Kidney epithelial cell (primary cell): ENCODE measurements around the gene JAM3. TPM values are rescaled to one million over a fixed set of nuclear protein-coding genes. Genes with fewer than 3 reads are reported as not detected.

Experiments used
- DNase-seq: peaks from one replicate; pipeline ENCODE4 v3.0.0-alpha.2; 2010; ENCODE audit warnings: low read depth
- H3K27me3 ChIP-seq: 2 replicates; pipeline ENCODE4 v1.6.0; 2011; ENCODE audit warnings: low read length; ENCODE audit not compliant: control insufficient read depth, insufficient read depth
- H3K36me3 ChIP-seq: 2 replicates; pipeline ENCODE4 v1.5.1; 2011; ENCODE audit warnings: low read length; ENCODE audit not compliant: control insufficient read depth, insufficient read depth
- H3K4me3 ChIP-seq: 2 replicates; pipeline ENCODE4 v1.5.1; 2011; ENCODE audit warnings: low read depth, mild to moderate bottlenecking, control low read depth, low read length
- total RNA-seq: library from RNA; depleted of rRNA; stranded (reverse); fragments of >200 nt; gene quantifications from 2 replicates; pipeline ENCODE4 v1.2.3, GENCODE V29; 2015
- TF ChIP-seq, protein P1 (sequence below): IDR thresholded peaks from 2 replicates; pipeline ENCODE4 v1.5.1; 2011; ENCODE audit warnings: mild to moderate bottlenecking, moderate library complexity, low read length, control low read depth, inconsistent platforms; ENCODE audit not compliant: insufficient read depth, poor library complexity, severe bottlenecking

The JAM3 gene
- total RNA-seq, 1 donor from 2014 or later, result 28.0 TPM

DNA sequence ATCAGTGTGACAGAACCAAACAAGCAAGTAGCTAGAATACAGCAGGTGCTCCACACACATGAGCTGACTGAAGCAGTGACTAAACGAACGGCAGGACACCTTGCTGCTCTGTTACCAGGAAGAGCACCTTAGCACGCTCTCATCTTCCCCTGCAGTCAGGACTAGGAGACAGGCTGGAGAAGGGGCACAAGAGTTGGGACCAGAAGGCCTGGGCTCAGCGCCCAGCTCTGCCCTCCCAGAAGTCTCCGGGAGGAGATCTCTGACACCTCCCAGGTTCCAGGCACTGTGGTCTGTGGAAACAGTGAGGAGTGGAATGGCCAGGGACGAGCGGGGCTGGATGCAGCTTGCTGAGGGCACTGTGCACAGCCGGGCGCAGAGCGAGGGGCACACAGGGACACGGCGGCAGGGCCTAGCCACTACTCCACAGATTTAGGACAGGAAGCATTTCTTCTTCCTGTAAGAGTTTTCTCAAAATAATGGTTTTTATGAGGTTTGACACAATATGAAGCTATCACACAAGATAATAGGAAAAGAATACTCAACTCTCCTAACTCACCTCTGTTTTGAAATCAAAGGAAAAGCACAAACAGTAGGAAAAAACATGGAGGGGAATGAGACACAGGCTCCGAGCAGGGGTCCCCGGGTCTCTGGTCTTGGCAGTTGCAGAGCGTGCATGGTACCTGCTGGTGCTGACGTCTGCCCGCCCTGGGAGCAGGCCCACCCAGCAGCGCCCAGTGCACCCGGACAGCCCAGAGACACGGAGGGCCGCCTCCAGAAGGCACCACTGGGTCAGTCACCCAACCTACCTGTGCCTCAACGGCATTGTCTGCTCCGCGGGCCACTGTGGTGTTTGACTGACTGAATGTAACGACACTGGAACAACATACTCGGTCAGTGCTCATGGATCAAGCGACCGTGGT, 87.3 kb downstream of the JAM3 start:
- TF ChIP-seq, protein P1, sequence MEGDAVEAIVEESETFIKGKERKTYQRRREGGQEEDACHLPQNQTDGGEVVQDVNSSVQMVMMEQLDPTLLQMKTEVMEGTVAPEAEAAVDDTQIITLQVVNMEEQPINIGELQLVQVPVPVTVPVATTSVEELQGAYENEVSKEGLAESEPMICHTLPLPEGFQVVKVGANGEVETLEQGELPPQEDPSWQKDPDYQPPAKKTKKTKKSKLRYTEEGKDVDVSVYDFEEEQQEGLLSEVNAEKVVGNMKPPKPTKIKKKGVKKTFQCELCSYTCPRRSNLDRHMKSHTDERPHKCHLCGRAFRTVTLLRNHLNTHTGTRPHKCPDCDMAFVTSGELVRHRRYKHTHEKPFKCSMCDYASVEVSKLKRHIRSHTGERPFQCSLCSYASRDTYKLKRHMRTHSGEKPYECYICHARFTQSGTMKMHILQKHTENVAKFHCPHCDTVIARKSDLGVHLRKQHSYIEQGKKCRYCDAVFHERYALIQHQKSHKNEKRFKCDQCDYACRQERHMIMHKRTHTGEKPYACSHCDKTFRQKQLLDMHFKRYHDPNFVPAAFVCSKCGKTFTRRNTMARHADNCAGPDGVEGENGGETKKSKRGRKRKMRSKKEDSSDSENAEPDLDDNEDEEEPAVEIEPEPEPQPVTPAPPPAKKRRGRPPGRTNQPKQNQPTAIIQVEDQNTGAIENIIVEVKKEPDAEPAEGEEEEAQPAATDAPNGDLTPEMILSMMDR, result no peak
- peaks cover 3% of the 10 kb centered on the region for H3K36me3 ChIP-seq
- no peak overlapping the region for H3K4me3 ChIP-seq
- no peak for DNase-seq
- no peaks in the 10 kb centered on the region for H3K27me3 ChIP-seq

DNA sequence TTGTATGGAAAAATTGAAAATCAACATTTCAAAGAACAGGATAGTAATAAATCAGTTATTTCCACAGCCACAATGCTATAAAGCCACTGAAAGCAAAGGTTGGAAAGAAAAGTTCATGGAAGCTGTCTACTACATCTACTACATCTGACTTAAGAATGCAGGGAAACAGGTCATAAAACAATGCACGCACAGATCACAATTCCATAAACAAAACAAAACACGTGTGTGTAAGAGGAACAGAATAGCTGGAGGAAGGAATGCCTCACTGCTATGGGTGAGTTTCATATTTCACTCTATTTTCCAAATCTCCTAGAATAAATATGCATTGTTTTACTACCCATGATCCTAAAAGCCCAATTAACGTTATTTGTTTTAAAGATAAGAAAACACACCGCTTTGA, 88.6 kb downstream of the JAM3 start:
- peaks cover 3% of the 10 kb centered on the region for H3K36me3 ChIP-seq
- no peaks in the 10 kb centered on the region for H3K27me3 ChIP-seq
- no peak for DNase-seq
- TF ChIP-seq, protein P1, result no peak
- no peak overlapping the region for H3K4me3 ChIP-seq

DNA sequence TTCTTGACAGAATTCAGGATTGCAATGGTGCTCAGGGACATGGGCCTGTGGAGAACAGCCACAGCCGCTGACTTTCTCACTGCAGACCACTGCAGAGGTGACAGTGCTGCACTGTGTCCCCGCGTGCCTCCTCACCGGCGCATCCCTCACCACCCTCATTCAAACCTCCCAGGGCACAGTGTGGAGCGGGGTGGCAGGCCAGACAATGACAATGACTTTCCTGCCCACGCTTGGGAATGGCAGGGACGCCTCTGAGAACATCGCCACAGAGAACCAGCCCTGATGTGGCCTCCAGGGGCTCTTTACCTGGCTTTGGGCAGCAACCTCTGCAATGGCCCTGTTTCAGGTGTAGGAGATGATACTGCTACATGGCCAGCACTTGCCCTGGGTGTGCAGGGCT, 89.2 kb downstream of the JAM3 start:
- H3K36me3 ChIP-seq, result peaks cover 3% of the 10 kb centered on the region
- no peak for DNase-seq
- TF ChIP-seq, protein P1, result no peak

DNA sequence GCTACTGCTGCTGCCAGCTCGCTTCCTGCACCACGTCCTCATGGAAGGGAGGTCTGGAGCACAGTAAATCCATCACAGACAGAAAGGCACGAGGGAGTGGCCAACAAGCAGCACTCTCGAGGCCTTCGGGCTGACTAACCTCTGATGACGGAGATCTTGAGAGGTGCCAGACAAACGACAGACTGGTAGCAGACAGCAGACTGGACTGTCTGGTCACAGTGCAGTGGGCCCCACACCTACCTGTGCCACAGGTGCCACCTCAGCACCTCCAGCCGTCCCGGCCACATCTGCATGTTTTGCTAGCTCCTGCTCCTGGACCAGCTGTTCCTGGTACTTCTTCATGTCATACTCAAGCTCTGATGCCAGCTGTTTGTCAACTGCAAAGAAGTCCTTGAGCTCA, 90.8 kb downstream of the JAM3 start:
- DNase-seq, result no peak
- H3K36me3 ChIP-seq, result peaks cover 4% of the 10 kb centered on the region
- no peak overlapping the region for H3K4me3 ChIP-seq
- TF ChIP-seq, protein P1, result no peak
- H3K27me3 ChIP-seq, result no peaks in the 10 kb centered on the region

More for the DNA sequence above, 89.2 kb downstream of the JAM3 start:
- no peaks in the 10 kb centered on the region for H3K27me3 ChIP-seq
- H3K4me3 ChIP-seq, result no peak overlapping the region

DNA sequence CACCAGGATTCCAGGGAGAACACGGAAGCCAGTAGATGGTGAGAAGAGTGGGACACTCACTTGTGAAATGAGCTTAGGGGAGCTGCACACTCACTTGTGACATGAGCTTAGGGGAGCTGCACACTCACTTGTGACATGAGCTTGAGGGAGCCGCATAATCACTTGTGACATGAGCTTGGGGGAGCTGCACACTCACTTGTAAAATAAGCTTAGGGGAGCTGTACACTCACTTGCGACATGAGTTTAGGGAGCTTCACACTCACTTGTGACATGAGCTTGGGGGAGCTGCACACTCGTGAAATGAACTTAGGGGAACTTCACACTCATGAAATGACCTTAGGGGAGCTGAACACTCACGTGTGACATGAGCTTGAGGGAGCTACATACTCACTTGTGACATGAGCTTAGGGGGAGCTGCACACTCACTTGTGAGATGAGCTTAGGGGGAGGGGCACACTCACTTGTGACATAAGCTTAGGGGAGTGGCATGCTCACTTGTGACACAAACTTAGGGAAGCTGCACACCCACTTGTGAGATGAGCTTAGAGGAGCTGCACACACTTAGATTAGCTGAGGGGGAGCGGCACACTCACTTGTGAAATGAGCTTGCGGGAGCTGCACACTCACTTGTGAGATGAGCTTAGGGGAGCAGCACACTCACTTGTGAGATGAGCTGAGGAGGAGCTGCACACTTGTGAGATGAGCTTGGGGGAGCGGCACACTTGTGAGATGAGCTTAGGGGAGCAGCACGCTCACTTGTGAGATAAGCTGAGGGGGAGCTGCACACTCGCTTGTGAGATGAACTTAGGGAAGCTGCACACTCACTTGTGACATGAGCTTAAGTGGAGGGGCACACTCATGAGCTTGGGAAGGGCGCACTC, 95.9 kb downstream of the JAM3 start:
- TF ChIP-seq, protein P1, result no peak
- Histone ChIP-seq H3K4me3 (no peak overlapping the region), H3K36me3 (peaks cover 6% of the 10 kb centered on the region), H3K27me3 (no peaks in the 10 kb centered on the region)
- no peak for DNase-seq
